Vagina (tissue), 2 donors: ENCODE measurements around the gene TEAD2.

ENCODE experiments used
- POLR2A ChIP-seq, 2 donors: fragments of 450-650 bp; IDR thresholded peaks; one replicate each; pipeline ENCODE4 v1.6.1; 2017; ENCODE audit warnings: antibody characterized with exemption in 2 of 2, mild to moderate bottlenecking in 2 of 2, moderate library complexity in 2 of 2
- POLR2AphosphoS5 ChIP-seq, 2 donors: sonication (generic); formaldehyde crosslinking; IDR thresholded peaks; one replicate each; pipeline ENCODE4 v1.9.0; 2017; ENCODE audit warnings: antibody characterized with exemption in 2 of 2, mild to moderate bottlenecking in 2 of 2, low read depth in 1 of 2; ENCODE audit not compliant: insufficient read depth in 1 of 2

DNA sequence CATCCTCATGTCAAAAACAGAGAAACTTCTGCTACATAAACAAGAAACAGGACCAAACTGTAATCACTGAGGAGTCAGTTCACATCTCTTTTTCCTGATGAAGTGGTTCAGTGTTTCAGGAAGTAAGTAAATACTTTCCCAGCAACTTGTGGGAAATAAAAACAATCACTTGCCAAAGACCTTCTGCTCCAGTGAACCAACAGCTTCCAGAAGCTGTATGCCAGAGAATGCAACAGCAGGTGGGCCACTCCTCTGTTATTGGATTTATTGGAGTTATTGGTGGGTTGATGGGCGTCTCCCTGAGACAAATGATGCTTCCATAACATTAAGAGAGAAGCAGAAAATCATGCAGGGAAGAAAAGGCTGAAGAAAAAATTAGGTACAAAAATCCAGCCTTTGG lies 47.1 kb downstream of the TEAD2 start:
- TF ChIP-seq POLR2AphosphoS5 (IDR thresholded peaks at IDR 0.05; ENCODE audit: insufficient read depth in 1 of 2, low read depth in 1 of 2) (no peak), POLR2A (IDR thresholded peaks at IDR 0.05) (no peak)
